H1 (cell line): ENCODE results near the gene DYNLT2B. TPM values are rescaled to one million over a fixed set of nuclear protein-coding genes. Genes with fewer than 3 reads are reported as not detected.
A peak's percentile ranks its signal among the peaks of the same experiment; 100 is the strongest.

Experiments used
- BACH1 ChIP-seq: IDR thresholded peaks from 2 replicates; pipeline ENCODE4 v1.6.1; 2012; ENCODE audit warnings: low read length, improper control_type of control experiment
- BCL11A ChIP-seq, 2 experiments: IDR thresholded peaks; one replicate each; pipeline ENCODE4 v1.6.1; 2011; ENCODE audit warnings: low read depth in 2 of 2, low read length in 2 of 2, mild to moderate bottlenecking in 2 of 2
- BRCA1 ChIP-seq: IDR thresholded peaks from 2 replicates; pipeline ENCODE4 v1.6.1; 2012; ENCODE audit warnings: low read depth, low read length, improper control_type of control experiment
- CBX5 ChIP-seq: fragments of 300-800, 300-1000 bp; sonication (generic); IDR thresholded peaks from 2 replicates; pipeline ENCODE4 v1.7.1; 2016; ENCODE audit warnings: antibody characterized with exemption, low read length, low read depth
- CEBPB ChIP-seq: IDR thresholded peaks from 2 replicates; pipeline ENCODE4 v1.6.1; 2012; ENCODE audit warnings: low read depth, low read length
- CREB1 ChIP-seq: IDR thresholded peaks from 2 replicates; pipeline ENCODE4 v1.6.1; 2012; ENCODE audit warnings: inconsistent platforms
- CTBP2 ChIP-seq: IDR thresholded peaks from 2 replicates; pipeline ENCODE4 v1.7.0; 2011; ENCODE audit warnings: borderline replicate concordance, mild to moderate bottlenecking, moderate library complexity, mixed read lengths, low read length; ENCODE audit not compliant: insufficient read depth, insufficient read length
- FOSL1 ChIP-seq: IDR thresholded peaks from 2 replicates; pipeline ENCODE4 v1.6.1; 2011; ENCODE audit warnings: mild to moderate bottlenecking, low read depth, low read length, moderate library complexity; ENCODE audit not compliant: insufficient read depth
- GABPA ChIP-seq: IDR thresholded peaks from 2 replicates; pipeline ENCODE4 v1.6.1; 2011; ENCODE audit warnings: mild to moderate bottlenecking, low read length, moderate library complexity, borderline replicate concordance; ENCODE audit not compliant: insufficient read depth
- JUN ChIP-seq: IDR thresholded peaks from 2 replicates; pipeline ENCODE4 v1.6.1; 2011; ENCODE audit warnings: low read depth, mild to moderate bottlenecking, improper control_type of control experiment, low read length
- JUND ChIP-seq: IDR thresholded peaks from 2 replicates; pipeline ENCODE4 v1.6.1; 2011; ENCODE audit warnings: mild to moderate bottlenecking, improper control_type of control experiment, low read length
- KDM5A ChIP-seq: fragments of 200-600 bp; IDR thresholded peaks from 2 replicates; pipeline ENCODE4 v1.7.1; 2012; ENCODE audit warnings: mild to moderate bottlenecking, low read length, inconsistent platforms, mixed read lengths
- MAX ChIP-seq: IDR thresholded peaks from 2 replicates; pipeline ENCODE4 v1.6.1; 2012; ENCODE audit warnings: inconsistent platforms
- NANOG ChIP-seq: IDR thresholded peaks from 2 replicates; pipeline ENCODE4 v1.6.1; 2011; ENCODE audit warnings: low read length, low read depth, mild to moderate bottlenecking, inconsistent platforms; ENCODE audit not compliant: insufficient read depth, poor library complexity, severe bottlenecking
- POLR2A ChIP-seq, 2 experiments: IDR thresholded peaks; 1 replicate in 1 of 2; 2 replicates in 1 of 2; pipeline ENCODE4 v1.6.1; 2011; ENCODE audit warnings: low read depth in 2 of 2, low read length in 2 of 2, mild to moderate bottlenecking in 2 of 2; ENCODE audit errors: control extremely low read depth in 1 of 2
- POLR2AphosphoS5 ChIP-seq: IDR thresholded peaks from 2 replicates; pipeline ENCODE4 v1.6.1; 2011; ENCODE audit warnings: low read depth, low read length
- SIRT6 ChIP-seq: IDR thresholded peaks from one replicate; pipeline ENCODE4 v1.7.1; 2012; ENCODE audit warnings: low read length, inconsistent platforms
- SP2 ChIP-seq: IDR thresholded peaks from 2 replicates; pipeline ENCODE4 v1.6.1; 2012; ENCODE audit warnings: mild to moderate bottlenecking, low read length, inconsistent platforms
- SP4 ChIP-seq: IDR thresholded peaks from 2 replicates; pipeline ENCODE4 v1.6.1; 2012; ENCODE audit warnings: low read length, inconsistent platforms
- SRF ChIP-seq: IDR thresholded peaks from 2 replicates; pipeline ENCODE4 v1.6.1; 2011; ENCODE audit warnings: mild to moderate bottlenecking, low read depth, low read length, moderate library complexity
- SUZ12 ChIP-seq: fragments of 200-600 bp; sonication (generic); IDR thresholded peaks from 2 replicates; pipeline ENCODE4 v1.6.1; 2012; ENCODE audit warnings: mild to moderate bottlenecking, inconsistent platforms, low read length, moderate library complexity, mixed read lengths
- TAF1 ChIP-seq: IDR thresholded peaks from 2 replicates; pipeline ENCODE4 v1.6.1; 2011; ENCODE audit warnings: mild to moderate bottlenecking, low read depth, low read length
- TBP ChIP-seq: IDR thresholded peaks from 2 replicates; pipeline ENCODE4 v1.6.1; 2011; ENCODE audit warnings: low read depth, low read length, improper control_type of control experiment
- USF2 ChIP-seq: IDR thresholded peaks from 2 replicates; pipeline ENCODE4 v1.6.1; 2011; ENCODE audit warnings: low read length, improper control_type of control experiment
- YY1 ChIP-seq: IDR thresholded peaks from 2 replicates; pipeline ENCODE4 v1.6.1; 2011; ENCODE audit warnings: low read depth, mild to moderate bottlenecking, low read length
- ZNF274 ChIP-seq: IDR thresholded peaks from 2 replicates; pipeline ENCODE4 v1.7.0; 2012; ENCODE audit warnings: low read length, borderline replicate concordance; ENCODE audit errors: extremely low read depth
- polyA plus RNA-seq, 7 experiments: library from polyadenylated mRNA; depleted of rRNA in 3 of 7; stranded (reverse) in 5 of 7; unstranded in 2 of 7; fragments of >200 nt in 5 of 7; fragments of 200-250 nt in 2 of 7; gene quantifications; 1 replicate in 5 of 7; 2 replicates in 1 of 7; 4 replicates in 1 of 7; pipeline versions ENCODE4 v1.2.1 to v1.2.3, GENCODE V29; 2011 to 2013; ENCODE audit warnings: missing spikeins in 2 of 7, mixed read lengths in 2 of 7
- total RNA-seq: library from RNA; stranded (reverse); fragmentation: NEBNext Ultra II Directional; extraction: Animal tissue kit (Norgen Biotek cat#: 25700); gene quantifications from 2 replicates; pipeline ENCODE4 v1.2.1, GENCODE V29; 2021

DYNLT2B gene
- total and polyA plus RNA-seq, 2 of the 8 experiments (the other 6 are each of a cell fraction or from before 2014, with no cell fraction given) = 10.9 to 22.2 TPM

GRCh38 chr3:196317687-196318467 is at the start of gene DYNLT2B (continued):
- TF ChIP-seq CEBPB (no peak), GABPA (no peak), POLR2A (IDR thresholded peaks at IDR 0.05; ENCODE audit: control extremely low read depth in 1 of 2, low read depth in 2 of 2, low read length in 2 of 2) (peak in 1 of 2 experiments; percentile 58; a peak in 1 of 3 replicates), CBX5 (no peak), TAF1 (peak; percentile 90), SUZ12 (no peak), MAX (peak; percentile 50; the same call in 1 of the 2 replicates), YY1 (no peak), SIRT6 (no peak), TBP (peak; percentile 69), USF2 (no peak), BACH1 (peak; percentile 9; the same call in 1 of the 2 replicates), CTBP2 (no peak), FOSL1 (no peak), ZNF274 (no peak), KDM5A (no peak), SP2 (no peak), SRF (no peak), BRCA1 (no peak), JUN (no peak), CREB1 (peak; percentile 89), BCL11A (IDR thresholded peaks at IDR 0.05; ENCODE audit: low read depth in 2 of 2, low read length in 2 of 2) (no peak), JUND (no peak), POLR2AphosphoS5 (peak; percentile 40; the same call in 1 of the 2 replicates), NANOG (no peak), SP4 (0 out of 2 replicates have a peak, but pooled peaks have one; percentile 45)
